DMS79 treated with DMSO at 0.1 percent for 48 hours (cell line): ENCODE measurements around the gene KIF3C.
"Not testable (repeated sequence)": the region's sequence is repeated elsewhere in the genome, so short reads cannot be mapped to it uniquely, and the experiment has no call there.

ENCODE experiments used
- DNase-seq: peaks from one replicate; lab custom pipeline; 2025; lab: John Stamatoyannopoulos, UW

The KIF3C gene

DNA sequence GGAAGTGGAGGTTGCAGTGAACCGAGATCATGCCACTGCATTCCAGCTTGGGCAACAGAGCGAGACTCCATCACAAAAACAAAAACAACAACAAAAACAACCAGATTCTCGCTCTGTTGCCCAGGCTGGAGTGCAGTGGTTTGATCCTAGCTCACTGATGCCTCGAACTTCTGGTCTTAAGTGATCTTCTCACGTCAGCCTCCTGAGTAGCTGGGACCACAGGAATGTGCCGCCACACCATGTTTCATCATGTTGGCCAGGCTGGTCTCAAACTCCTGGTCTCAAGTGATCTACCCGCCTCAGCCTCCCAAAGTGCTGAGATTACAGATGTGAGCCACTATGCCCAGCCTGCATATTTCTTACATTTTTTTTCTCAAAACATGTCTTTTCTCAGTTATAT lies 64.9 kb downstream of the KIF3C start:
- DNase-seq: not testable (repeated sequence)

GRCh38 chr2:25915944-25916772 lies 66.1 kb downstream of the KIF3C start:
- not testable (repeated sequence) for DNase-seq

- not testable (repeated sequence) for DNase-seq
These were observed 66.9 kb downstream of the KIF3C start for GRCh38 chr2:25915411-25915810.

- not testable (repeated sequence) for DNase-seq
These were observed 68.7 kb downstream of the KIF3C start for GRCh38 chr2:25913696-25913973.

DNA sequence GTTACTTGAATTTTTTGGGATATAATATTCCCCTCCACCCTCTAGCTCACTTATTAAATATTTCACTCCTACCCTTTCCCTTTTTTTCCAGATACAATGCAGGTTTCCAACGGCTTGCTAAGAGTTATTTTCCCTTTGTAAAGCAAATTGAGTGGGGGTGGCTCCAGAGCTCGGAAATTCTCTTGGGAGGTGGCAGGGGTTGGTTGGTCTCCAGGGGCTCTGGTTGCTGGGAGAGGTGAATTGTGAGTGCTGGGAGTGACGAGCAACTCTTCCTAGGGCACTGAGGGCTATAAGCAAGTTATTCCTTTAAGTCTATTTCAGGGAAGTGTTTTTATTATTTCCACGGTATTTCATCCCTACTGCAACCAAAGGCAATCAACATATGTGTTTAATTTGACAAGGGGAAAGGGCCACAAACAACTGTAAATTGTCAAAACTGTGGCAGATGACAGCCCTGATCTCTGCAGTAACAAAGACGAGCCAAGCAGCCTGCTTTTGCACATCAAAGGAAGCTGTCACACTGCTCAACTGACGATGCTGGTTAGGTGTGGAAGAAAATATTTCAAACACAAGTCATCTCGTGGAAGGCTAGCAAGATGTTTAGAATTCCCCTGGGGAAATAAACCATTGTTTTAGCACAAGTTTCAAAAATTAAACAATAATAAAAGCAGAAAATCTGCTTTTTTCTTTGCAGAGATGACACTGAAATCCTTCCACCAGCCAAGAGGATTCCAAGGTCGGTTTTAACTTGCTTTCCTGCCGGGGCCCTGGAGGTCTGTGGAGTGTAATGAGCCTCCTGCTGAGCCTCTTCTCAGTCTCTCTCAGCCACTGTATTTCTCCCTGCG lies 69.2 kb downstream of the KIF3C start:
- no peak for DNase-seq

GRCh38 chr2:25909574-25909973 lies 72.7 kb downstream of the KIF3C start:
- DNase-seq: not testable (repeated sequence)

DNA sequence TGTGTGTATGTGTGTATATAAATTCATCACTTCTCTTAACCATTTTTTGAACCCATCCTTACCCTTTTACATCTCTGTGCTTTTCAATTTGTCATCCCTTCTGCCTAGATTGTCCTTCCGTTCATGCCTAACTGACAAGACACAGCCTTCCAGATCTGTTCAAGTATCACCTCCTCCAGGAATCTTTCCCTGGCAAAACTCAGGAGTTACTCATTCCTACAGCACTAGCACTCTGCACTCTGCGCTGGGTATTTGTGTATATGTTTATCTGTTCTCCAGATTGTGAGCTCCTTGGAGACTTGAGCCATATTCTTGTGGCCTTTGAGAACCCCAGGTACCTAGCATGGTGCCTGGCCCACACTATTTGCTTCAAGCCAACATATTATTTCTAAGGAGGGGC lies 77.2 kb downstream of the KIF3C start:
- no peak for DNase-seq

GRCh38 chr2:25903216-25903776 lies 79.0 kb downstream of the KIF3C start:
- no peak for DNase-seq

DNA sequence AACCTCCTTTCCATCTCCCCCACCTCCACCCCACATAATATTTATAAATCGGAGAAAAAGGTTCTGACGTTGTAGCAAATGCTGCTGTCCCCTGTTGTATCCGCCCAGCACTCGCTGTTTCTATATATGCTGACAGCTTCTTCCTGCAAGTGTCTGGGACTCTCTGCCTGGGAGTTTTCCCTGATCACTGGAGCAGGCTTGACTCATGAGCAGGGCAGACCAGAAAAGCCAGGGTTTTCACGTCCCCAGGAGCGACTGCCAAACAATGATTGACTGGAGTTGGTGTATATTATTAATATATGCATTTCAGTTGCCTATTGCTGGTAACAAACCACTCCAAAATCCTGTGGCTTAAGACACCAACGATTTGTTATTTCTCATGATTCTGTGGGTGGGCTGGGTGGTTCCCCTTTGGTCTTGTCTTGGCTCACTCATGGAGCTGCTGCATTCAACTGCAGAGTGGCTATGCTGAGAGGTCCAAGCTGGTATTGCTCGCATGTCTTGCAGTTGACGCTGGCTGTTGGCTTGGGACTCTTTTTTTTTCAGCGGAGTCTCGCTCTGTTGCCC lies 82.8 kb downstream of the KIF3C start:
- no peak for DNase-seq

DNA sequence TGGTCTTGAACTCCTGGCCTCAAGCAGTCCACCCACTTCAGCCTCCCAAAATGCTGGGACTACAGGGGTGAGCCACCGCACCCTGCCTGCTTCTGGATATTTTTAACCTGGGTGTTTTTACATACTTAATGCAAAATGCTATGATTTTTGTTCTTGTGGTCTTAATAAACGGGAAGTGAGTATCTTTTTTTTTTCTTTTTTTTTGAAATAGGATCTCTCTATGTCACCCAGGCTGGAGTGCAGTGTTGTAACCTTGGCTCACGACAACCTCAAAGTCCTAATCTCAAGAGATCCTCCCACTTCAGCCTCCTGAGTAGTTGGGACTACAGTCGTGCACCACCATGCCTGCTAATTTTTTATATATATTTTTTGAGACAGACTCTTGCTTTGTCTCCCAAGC lies 84.8 kb downstream of the KIF3C start:
- DNase-seq: no peak

DNA sequence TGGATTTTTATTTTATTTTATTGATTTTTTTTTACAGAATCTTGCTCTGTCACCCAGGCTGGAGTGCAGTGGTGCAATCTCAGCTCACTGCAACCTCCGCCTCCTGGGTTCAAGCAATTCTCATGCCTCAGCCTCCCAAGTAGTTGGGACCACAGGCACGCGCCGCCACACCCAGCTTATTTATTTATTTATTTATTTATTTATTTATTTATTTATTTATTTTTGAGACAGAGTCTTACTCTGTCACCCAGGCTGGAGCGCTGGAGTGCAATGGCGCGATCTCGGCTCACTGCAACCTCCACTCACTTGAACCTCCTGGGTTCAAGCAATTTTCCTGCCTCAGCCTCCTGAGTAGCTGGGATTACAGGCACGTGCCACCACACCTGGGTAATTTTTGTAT lies 86.0 kb downstream of the KIF3C start:
- not testable (repeated sequence) for DNase-seq

DNA sequence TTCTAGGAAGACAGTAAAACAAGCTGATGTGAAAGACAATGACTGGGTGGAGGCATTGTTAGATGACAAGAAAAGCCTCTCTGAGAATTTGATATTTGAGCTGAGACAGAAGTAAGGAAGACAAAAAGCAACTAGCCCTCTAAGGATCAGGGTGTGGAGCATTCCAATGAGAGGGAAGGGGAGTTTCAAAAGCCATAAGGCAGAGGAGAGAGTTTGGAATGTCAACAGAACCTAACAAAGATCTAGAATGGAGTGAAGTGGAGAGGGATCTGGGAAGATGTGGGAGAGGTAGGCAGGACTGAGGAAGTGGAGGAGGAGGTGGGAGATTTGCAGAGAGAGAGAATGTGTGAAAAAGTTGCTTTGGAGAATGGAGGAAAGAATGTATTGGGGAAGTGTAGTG lies 86.7 kb downstream of the KIF3C start:
- DNase-seq: no peak

GRCh38 chr2:25895018-25895417 lies 87.3 kb downstream of the KIF3C start:
- no peak for DNase-seq

DNA sequence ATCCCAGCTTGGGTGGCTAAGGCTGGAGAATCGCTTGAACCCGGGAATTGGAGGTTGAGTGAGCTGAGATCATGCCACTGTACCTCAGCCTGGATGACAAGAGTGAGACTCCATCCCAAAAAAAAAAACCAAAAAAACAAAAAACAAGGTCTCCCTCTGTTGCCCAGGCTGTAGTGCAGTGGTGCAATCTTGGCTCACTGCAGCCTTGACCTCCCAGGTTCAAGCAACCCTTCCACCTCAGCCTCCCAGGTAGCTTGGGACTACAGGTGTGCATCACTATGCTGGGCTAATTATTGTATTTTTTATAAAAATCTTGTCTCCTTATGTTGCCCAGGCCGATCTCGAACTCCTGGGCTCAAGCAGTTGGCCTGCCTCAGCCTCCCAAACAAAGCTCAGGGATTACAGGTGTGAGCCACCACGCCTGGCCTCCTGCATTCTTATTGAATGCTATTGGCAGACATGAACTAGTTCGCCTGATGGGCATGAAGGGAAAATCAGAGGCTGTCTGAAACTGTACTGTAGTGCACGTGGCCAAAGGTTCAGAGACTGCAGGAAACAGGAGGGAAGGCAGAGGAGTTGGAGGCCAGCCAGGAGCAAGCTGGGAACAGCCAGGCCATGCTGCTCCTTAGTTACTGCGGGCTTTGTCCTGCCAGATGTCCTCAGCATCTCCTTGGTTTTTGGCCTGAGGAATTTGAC lies 88.0 kb downstream of the KIF3C start:
- DNase-seq: peak; percentile 5

- DNase-seq: no peak
These were observed 90.6 kb downstream of the KIF3C start for GRCh38 chr2:25891672-25892071.

DNA sequence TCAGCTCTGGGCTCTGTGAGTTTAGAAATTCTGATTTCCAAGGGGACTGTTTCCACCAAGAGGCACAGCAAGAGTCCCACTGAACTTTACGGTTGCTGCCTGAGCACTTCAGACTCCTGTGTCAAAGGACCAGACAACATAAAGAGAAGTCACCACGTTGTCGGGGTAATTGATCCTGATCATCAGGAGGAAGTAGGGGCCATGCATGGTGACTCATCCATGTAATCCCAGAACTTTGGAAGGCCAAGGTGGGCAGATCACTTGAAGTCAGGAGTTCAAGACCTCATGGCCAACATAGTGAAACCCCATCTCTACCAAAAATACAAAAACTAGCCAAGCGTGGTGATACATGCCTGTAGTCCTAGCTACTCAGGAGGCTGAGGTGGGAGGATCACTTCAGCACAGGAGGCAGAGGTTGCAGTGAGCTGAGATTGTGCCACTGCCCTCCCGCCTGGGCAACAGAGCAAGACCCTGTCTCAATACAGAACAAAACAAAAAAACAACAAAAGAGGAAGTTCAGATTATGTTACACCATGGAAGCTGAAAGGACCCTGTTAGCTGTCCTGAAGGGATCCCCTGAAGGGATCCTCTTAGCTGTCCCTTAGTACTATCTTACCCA lies 94.6 kb downstream of the KIF3C start:
- DNase-seq: no peak

DNA sequence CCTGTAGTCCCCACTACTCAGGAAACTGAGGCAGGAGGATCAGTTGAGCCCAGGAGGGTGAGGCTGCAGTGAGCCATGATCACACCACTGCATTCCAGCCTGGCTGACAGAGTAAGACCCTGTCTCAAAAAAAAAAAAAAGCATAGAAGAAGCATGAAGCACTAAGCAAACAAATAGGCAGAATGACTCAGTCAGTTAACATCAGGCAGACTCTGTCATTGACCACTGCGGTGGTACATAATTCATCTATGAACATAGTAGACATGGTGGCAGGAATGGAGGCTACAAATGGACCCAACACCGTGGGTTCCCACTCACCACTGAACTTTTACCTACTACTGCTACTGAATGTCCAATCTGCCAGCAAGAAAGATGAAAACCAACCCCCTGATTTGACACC lies 96.4 kb downstream of the KIF3C start:
- DNase-seq: no peak

DNA sequence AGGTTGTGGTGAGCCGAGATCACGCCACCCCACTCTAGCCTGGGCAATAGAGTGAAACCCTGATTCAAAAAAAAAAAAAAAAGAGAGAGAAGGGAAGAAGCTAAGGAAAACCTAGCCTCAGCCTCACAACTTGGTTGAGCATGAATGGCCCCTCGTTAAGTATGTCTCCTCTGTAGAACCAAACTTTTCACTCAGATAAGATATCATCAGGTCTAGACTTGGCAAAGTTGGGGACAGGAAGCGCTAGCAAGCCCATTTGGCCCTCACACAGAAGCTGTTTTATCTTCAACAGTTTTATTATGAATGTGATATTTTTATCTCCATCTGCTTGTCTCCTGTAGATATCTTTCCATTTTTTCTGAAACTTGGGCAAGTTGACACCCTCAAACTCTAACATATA lies 100.5 kb downstream of the KIF3C start:
- no peak for DNase-seq

DNA sequence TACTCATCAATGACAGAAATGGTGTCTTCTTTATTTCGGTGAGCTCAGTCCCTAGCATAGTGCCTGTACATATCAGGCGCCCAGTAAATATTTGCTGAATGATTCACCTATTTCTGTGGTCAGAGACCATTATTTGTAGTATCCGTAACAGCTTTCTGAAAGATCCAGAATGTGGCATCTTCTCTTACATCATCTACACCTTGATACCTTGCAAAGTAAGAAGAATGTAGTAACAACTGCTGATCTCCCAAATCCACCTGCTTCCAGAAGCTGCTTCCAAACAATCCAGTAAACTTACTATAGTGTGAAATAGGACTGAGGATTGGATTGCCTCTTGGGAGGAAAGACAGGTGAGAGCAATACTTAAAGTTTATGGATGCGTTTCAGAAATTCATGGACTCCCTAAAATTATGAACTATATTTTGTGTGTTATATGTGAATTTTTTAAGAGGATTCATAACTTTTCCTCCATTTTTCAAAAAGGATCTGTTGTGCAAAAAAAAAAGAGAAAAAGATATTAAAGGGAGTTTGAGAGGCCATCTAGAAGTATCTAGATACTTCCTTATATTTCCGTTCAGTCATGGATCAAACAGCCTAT lies 103.1 kb downstream of the KIF3C start:
- DNase-seq: peak; percentile 24

DNA sequence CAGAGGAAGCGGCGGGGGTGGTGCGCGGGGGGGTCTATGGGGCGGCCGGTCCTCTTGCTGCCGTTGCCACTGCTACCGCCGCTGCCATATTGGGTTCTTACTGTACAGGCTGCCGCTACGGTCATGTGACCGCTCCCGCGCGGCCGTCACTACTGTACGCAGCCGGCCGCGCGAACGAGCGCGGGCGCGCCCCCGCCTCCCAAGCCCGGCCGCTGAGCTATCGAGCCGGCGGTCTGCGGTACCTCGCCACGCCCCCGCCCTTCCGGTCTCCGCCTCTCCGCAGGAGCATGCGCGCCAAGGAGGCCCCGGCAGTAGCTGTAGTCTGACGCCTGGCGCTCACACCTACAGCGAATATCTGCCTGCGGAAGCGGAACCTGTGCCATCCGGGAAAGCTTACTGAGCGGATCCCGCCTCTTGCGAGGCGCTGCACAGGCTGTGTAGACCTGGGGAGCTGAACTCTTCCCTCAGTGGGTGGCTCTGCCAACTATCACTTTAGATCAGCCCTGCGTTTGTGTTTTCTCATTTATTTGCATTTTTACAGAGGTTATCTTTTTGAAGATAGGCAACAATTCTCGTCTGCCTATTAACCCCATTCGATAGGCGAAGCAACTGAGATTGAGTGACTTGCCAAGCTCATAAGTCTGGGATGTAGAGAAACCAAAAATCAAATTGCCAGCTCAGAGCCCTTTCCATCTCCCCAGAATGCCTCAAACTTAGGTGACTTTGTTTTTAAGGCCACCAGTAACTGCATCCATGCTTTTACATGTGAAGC lies 103.8 kb downstream of the KIF3C start, which contains the start of gene ASXL2:
ASXL2 (minus strand) TSS at position 127 of the 772 bp plus-strand sequence. CDS start 265 bp downstream, outside the sequence.
- peak; percentile 96 for DNase-seq
